Stimulated activated CD4-positive, alpha-beta T cell treated with anti-CD3 and anti-CD28 coated beads, Interleukin-4, amount 100 ng/mL, for 24 hours (primary cell): ENCODE measurements around the gene LRP1B.
"Not testable (repeated sequence)": the region's sequence is repeated elsewhere in the genome, so short reads cannot be mapped to it uniquely, and the experiment has no call there.

Source experiments
- DNase-seq: peaks from one replicate; pipeline ENCODE4 v3.0.0-alpha.2; 2020

LRP1B gene

DNA sequence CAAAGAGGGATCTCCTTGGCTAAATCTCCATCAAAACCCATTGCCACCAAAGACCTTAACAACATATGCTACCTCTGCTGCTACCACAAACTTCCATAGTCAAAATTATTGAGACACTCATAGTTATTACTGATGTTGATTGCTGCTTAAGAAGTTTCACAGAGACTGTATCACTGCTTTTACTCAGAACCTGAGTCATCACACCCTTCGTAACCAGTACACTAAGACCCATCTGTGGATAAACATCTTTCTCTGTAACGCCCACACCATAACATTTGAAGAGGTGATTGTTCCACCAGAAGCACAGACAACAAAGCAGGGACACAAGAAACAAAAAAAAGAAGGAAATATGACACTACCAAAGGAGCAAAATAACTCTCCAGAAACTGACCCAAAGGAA is 1563.1 kb downstream of the LRP1B start:
- no peak for DNase-seq

GRCh38 chr2:140565756-140566155 is 1565.1 kb downstream of the LRP1B start:
- DNase-seq = no peak

DNA sequence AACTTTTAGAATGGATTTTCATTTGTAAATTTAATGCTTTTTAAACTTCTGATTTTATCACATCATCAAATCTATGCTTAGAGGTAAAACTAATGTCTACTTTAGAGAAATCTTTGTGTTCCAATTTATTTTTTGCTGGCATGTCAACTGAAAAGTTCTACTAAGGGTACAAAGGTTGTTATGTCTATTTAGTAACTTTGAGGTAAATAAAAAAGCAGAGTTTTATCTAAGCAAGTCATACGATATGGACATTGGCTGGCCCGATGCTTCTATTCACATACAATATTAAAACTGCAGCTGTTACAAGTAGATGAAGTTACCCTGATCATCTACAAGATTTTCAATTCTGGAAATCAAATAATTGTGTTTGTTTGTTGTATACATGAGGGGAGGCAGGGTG is 1575.1 kb downstream of the LRP1B start:
- no peak for DNase-seq

DNA sequence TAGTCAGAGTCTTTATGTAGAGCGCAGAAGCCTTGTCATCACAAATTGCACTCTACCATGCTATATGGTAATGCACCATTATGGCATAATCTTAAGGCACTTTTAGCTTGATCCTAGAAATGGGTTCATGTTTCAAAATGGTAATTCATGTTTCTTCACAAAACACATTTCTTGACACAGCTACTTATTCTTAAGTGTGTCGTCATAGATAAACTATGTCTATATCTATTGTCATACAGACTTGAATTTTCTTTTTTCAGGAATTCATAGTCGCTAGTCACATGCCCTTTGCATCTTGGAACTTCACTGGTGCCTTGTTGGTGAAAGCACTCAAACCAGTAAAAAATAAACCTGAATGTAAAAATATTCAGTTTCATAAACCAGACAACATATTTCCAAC is 1578.2 kb downstream of the LRP1B start:
- DNase-seq = no peak

- no peak for DNase-seq
Observed at GRCh38 chr2:140551287-140551686, 1579.5 kb downstream of the LRP1B start.

- no peak for DNase-seq
Observed at GRCh38 chr2:140550821-140551220, 1580.0 kb downstream of the LRP1B start.

DNA sequence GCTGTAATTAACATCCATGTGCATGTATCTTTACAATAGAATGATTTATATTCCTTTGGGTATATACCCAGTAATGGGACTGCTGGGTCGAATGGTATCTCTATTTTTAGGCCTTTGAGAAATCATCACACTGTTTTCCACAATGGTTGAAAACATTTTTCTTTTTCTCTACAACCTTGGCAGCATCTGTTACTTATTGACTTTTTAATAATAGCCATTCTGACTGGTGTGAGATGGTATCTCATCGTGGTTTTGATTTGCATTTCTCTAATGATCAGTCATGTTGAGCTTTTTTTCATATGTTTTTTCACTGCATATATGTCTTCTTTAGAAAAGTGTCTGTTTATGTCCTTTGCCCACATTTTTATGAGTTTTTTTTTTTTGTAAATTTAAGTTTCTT is 1586.0 kb downstream of the LRP1B start:
- DNase-seq = not testable (repeated sequence)

DNA sequence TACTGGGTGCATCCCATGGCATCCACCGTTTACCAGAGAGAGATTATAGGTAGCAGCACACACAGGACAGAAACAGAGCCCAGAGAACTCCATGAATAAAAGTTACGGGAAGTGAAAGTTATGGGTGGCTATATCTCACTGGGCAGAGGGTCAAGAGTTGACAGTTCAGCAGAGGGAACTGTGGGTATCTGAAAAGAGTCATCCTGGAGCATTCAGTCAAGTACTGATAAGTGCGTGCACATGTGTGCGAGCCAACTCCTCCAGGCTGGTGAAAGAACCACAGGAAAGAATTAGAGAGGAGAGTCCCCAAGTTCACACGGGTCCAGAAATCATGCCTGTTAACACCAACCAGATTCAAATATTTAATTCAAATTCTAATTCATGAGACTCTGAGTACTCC is 1588.2 kb downstream of the LRP1B start:
- DNase-seq = no peak

DNA sequence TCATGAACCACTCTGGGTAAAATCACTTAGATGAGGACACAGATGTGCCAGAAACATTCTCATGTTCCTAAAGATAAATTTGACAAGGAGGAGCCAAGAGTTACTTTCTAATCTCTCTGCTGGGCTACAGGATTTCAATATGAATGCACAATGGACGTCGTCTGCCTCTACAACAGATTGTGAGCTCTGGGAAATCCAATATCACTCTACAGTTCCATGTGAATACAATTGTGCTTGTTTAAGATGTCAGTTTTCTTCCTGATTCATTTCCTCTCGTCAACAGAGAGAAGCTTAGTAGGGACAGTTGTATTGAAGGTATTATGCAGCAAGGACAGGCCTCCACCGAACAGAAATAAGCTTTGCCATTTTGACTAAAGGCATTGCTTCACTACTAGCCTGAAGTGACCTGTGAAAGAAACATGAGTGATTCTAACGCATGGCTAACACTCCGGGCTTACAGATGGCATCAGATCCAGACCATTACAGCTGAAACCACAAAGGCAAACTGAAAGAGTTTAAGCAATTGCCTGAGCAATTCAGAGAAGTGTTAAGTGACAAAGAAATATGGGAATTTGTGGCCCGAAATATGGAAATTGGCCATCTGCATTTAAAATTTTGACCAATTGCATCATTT is 1591.5 kb downstream of the LRP1B start:
- no peak for DNase-seq

DNA sequence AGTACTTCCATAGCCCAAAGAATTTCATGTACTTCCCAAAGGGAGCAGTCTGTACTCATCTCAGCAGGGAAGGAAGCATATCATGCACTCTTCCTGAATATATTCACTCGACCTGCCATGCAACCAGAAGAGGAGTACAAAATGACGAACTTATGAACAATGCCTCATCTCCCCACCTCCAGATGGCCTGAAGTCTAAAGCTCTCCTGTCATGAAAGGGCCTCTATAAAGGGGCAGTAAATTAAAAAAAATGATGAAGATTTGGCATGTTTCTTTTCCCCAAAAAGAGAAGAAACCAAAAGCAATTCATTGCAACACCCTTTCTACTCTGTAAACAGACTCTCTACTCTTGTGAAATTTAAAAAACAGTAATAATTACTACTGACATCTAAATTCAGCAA is 1601.1 kb downstream of the LRP1B start:
- DNase-seq = no peak

DNA sequence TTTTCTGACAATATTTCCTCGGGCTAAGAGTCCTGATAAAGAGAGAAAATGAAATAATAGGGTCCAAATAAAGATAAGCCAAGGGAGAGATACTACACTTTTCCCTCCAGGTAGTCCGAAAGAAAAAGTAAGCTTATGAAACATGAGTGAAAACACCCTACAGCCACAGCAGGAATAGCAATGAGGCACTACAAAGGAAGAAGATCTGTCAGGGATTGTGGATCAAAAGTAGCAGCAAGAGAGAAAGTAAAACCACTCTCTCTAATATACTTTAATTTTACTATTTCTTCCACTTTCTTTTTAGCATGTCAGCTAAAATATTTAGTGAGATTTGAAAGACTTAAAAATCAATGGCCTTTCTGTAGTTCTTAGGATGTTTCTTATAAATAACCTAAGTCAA is 1601.8 kb downstream of the LRP1B start:
- DNase-seq = no peak

DNA sequence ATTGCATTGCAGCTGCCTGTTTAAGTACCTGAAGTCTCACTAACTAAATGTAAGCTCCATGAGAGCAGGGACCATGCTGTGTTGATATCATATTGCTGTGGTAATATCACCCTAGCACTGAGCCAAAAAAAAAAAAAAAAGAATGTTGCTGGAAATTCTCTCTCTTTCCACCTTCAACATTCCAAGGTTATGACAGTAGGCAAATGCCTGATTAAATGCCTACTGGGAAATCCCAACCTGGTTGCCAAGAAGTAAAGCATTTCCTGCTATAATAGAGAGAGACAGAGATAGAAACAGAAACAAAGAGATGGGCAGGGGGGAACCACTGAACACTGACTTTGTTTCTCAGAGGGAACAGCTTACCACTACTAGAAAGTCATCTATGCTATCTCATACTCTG is 1604.2 kb downstream of the LRP1B start:
- no peak for DNase-seq

DNA sequence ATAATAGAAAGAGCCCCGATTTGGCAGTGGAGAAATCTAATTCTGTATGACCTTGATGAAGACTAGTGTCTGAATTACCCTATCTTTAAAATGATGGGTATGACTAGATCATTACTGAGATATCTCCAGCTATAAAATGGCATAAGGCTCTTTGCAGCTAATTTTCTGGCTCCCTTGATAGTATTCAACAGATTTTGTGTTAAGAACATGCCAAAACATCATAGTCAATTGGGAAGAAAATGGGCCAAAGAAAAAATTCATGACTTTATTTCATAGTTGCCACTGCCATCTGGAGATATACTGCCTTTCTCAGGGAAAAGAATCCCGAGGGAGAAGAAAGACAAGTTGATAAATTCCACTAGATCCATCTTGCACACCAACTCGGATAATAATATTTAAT is 1618.7 kb downstream of the LRP1B start:
- no peak for DNase-seq

GRCh38 chr2:140509765-140510164 is 1621.1 kb downstream of the LRP1B start:
- DNase-seq = no peak

GRCh38 chr2:140508756-140509155 is 1622.1 kb downstream of the LRP1B start:
- DNase-seq = no peak

DNA sequence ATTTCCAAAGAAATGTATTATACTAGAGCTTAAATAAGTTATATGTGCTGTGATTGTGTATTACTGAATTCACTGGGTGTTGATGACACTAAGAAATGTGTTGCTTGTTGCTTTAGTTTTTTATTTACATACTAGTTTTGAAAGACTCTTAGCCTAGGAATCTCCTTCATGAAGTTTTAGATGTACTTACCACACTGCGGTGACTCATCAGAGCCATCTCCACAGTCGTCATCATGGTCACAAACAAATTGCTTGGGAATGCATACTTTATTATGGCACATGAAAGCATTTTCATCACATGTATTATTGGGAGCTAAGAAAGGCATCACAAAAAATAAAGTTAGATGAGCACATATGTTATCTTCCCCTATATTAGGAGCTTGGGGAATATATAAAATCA is 1624.2 kb downstream of the LRP1B start:
- DNase-seq = no peak

- DNase-seq = no peak
Observed at GRCh38 chr2:140504601-140505000, 1626.2 kb downstream of the LRP1B start.

DNA sequence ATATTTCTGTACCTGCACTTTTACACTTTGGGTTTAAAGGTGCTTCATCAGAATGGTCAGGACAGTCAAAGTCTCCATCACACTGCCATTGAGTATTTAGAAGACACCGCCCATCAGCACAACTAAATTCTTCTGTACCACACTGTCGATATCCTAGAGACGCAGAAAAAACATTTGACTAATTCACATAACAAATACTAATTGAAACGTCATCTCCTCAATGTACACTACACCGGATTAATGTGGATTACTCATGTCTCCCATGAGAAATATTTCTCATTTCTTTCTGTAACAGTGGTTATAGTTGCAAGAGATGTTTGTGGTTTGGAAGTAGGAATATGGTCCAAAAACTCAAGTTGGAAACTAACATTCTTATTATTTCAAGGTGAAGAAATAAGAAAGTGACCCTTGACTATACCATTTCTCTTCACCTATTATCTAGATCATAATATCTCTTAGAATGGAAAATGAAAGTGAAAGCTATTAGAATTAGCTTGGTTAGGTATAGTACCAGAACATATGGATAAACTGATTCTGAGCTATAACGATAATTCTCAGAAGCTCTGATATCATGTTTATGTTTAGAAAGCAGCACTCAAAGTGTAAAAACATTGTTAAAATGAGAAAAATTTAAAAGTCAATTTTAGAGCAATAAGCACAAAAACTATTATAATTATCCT is 1627.7 kb downstream of the LRP1B start:
- no peak for DNase-seq

- no peak for DNase-seq
Observed at GRCh38 chr2:140498360-140498759, 1632.5 kb downstream of the LRP1B start.

DNA sequence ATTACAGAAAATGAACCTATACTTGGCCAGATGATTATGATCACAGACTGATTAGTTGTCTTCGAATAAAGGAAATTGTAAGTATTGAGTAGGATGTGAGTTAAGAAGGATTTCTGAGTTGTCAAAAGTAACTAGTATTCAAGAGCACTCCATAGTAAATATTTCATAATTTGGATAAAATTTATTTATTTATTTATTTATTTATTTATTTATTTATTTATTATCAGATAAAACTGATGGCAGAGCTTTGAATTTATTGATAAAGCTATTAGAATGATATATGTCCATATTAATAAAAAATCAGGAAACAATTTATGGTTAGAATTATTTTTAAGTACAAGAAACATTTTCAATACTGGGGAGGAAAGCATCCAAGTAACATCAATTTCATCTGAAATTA is 1634.1 kb downstream of the LRP1B start:
- DNase-seq = no peak

GRCh38 chr2:140491876-140492275 is 1638.9 kb downstream of the LRP1B start:
- DNase-seq = no peak

- DNase-seq = no peak
Observed at GRCh38 chr2:140489193-140489592, 1641.6 kb downstream of the LRP1B start.

GRCh38 chr2:140481136-140481535 is 1649.7 kb downstream of the LRP1B start:
- no peak for DNase-seq

DNA sequence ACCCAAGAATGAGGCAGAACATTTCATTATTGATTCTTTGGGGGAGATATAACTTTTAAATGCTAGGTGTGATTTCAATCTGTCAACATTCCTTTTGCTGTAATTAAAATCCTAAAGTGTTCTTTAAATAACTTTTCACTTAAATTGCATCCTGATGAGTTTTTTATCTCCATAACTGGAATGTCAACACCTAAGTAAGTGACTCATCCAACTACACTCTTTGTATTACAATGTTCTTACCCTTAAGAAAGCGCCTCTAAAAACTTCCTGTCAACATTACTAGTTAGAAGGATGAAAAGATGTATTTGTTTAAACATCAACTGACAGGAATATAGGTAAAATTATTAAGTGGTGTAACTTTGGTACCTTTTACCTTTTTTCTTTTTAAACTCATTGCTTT is 1657.0 kb downstream of the LRP1B start:
- no peak for DNase-seq

GRCh38 chr2:140472676-140473075 is 1658.1 kb downstream of the LRP1B start:
- DNase-seq = no peak
